ENCODE data around the gene LMAN1.

LMAN1 gene

DNA sequence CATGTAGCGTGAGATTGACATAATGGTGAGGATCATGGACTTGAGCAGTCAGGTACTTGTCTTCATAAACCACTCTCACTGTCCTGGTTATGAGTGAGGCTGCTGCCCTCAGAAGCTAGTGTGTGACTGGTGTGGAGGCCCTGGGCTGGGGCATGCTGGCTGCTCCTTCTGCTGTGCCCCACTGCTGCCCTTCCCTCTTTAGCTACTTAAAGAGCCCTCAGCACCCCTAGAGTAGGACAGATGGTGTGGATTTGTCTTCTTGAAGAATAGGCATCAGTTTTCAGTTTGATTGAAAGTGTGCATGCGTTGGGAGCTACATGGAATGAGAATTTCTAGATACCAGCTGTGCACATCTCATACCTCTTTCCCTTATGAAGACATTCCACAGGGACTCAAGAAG lies 56.1 kb downstream of the LMAN1 start:
- no peak for DNase-seq (ENCODE audit: low read depth)

DNA sequence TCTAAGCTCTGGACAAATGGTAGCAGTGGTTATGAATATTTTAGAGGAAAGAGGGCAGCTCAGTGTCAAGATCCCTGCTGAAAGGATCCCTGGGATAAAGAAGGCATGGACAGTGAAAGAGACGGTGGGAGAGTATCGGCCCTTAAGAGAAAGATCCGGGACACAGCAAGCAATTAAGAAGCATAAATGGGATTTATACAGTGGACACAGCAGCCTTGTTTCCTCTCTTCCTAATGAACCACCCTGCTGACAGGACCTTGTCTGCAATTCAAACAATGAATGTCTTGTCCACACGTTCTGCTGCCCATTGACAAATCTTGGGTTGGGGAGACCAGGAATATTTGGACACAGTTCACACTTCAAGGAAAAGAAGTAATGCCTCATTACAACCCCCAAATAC lies 57.1 kb downstream of the LMAN1 start:
- DNase-seq (ENCODE audit: low read depth), result no peak

DNA sequence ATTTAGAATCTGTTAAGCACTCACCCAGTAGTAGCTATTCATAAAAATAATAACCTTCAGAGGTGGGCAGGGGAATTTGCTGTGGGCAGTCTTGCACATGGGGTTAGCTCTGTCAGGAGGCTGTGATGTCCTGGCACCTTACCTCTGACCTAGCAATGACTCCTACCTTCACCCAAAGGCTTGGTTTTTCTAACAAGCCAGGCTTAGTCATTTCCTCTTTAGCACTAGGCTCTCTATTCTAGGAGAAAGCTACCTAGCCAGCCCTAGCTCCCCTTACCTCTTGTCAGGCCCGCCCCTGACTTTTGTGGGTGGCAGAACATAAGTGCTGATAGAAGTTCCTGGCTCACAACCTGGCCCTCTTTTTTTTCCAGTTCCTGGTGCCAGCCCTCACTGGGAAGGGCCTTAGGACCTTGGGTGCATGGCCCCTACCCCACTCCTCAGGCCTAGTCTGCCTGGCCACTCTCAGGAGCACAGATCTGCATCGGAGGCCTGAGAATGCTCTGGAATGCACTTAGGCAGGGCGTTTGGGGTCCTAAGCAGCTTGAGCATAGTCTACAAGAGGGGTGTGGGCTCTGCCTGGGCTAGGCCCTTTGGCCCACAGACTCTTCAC lies 58.3 kb downstream of the LMAN1 start:
- DNase-seq (ENCODE audit: low read depth), result no peak

DNA sequence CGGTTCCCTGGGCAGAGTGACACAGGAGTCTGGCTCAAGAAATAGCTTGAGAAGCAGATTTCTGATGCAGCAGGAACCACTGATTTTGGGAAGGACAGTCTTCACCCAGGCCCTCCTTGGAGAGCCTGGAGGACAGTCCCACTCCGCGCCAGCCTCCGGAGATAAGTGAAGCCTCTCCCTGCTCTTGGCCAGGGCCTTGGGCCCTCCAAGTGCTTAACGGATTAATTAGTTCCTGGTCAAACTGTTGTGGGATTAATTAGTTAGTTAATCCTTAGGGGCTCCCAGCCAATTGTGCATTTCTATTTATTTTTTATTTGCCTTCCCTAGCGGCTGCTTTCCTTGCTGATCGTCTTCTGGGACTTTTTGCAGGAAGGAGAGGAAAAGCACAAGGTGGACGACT lies 60.2 kb downstream of the LMAN1 start:
- no peak for DNase-seq (ENCODE audit: low read depth)

DNA sequence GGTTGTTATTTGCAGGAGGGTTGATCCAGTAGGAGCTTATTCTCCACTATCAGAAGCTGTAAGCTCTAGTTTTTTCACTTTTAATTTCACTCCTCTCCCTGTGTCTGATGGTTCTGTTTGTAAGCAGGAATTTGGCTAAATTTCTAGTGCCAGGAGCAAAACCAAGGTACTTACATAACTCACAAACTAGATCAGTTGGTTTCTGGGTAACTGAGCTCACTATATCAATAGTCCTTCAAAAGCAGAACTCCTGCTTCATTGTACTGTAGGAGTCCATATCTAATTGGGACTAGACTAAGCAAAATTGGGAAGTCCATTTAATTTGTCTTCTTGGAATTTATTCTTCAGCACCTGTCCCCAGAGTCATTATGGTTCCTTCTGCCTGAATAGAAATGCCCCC lies 65.7 kb downstream of the LMAN1 start:
- no peak for DNase-seq (ENCODE audit: low read depth)

DNA sequence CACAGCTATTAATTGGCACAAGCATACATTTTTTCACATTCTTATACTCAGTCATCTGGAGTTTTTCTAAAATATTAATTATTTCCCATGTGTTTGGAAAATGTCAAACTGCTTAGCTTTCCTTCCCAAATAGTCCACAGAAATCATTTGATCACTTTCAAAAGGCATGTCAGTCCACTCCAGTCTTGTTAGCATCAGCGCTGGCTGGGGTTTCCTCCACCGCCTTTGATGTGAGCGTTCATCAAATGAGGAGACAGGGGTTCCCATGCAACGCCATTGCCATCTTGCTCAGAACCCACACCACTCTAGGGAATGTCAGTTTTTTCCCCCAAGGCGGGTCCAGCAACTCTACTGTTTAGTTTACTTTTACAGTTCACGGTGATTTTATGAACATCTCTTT lies 72.7 kb downstream of the LMAN1 start:
- no peak for DNase-seq (ENCODE audit: low read depth)

DNA sequence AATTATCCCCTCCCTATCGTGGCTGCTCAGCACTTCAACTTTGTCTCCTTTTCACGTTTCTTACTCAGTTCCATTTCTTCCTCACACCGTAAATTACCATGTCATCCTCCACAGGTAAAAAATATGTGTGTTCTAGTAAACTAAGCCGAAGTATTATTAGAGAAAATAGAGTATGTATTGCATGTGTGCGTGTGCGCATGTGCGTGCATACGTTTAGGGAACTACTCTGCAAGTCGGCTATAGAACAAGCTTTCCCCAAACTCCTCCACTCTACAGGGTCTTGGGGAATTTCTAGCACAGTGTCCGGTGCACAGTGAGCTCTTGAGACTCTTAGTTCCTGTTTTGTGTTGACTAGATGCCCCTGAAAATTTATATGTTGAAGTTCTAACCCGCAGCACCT lies 76.7 kb downstream of the LMAN1 start:
- DNase-seq (ENCODE audit: low read depth), result no peak

DNA sequence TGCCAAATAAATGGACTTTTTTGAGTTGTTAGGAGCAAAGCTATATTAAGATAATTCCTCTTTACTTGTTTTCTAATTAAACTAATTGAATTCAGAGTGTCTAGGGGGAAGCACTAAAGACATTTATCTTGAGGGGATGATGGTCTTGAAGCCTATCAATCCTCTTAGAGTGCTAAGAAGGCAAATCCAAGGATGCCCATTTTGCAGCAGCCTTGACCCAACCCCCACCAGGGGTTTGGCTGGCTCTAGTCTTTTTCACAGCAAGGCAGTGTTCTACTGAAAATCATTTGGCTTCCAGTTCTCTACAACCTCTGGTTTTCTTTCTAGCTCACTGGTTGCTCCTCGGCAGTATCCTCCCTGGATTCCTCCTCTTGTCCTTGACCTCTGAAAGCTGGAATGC lies 79.3 kb downstream of the LMAN1 start:
- no peak for DNase-seq (ENCODE audit: low read depth)

DNA sequence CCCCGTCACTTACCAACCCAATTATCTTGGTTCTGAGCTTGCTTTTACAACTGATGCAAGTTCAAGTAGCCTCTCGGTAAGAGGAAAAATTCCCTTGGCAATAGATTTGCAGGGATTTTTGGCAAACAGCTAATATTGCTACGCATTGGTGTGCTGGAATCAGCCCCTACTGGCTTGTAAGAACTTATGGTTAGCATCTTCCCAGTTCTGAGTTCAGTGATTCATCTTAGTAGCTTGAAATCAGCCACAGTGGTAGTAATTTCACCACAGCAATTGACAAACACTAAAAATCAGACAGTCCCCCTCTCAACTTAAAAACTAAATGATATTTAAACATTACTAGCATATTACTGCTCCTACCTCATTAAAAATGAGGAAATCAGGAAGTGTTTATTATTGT lies 79.9 kb downstream of the LMAN1 start:
- no peak for DNase-seq (ENCODE audit: low read depth)

DNA sequence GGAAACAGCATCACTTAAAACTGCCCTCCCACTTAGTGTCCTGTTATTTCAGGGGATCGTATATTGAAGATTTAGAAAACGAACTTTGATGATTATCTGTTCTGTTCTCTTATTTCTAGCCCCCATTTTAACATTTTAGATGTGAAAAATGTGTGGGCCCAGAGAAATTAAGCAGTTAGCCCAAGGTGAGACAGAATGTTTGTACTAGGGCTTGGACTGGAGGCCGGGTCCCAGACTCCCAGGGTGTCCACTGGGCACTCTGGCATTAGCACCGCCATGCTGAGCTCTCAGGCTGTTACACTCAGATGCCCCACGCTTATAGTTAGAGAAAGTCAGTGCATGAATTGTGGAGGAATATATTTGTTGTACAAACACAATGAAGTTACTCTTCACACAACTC lies 80.3 kb downstream of the LMAN1 start:
- DNase-seq (ENCODE audit: low read depth), result no peak
